Fibroblast of skin of right quadriceps (primary cell): Measurements from ENCODE around the gene MGAT3.

Source experiments
- DNase-seq: peaks from one replicate; pipeline ENCODE4 v3.0.0-alpha.2; 2013

MGAT3 gene

GRCh38 chr22:39473851-39474250 is 17.0 kb downstream of the MGAT3 start:
- DNase-seq: no peak

GRCh38 chr22:39474351-39475111 is 17.7 kb downstream of the MGAT3 start:
- DNase-seq: no peak

GRCh38 chr22:39475337-39475736 is 18.5 kb downstream of the MGAT3 start:
- no peak for DNase-seq

- no peak for DNase-seq
These were observed 19.1 kb downstream of the MGAT3 start for GRCh38 chr22:39475902-39476301.

- DNase-seq: no peak
These were observed 19.9 kb downstream of the MGAT3 start for GRCh38 chr22:39476664-39477063.

- no peak for DNase-seq
These were observed 20.7 kb downstream of the MGAT3 start for GRCh38 chr22:39477542-39477941.

- no peak for DNase-seq
These were observed 21.6 kb downstream of the MGAT3 start for GRCh38 chr22:39478441-39478850.

GRCh38 chr22:39479254-39479653 is 22.4 kb downstream of the MGAT3 start:
- DNase-seq: no peak

- no peak for DNase-seq
These were observed 23.7 kb downstream of the MGAT3 start for GRCh38 chr22:39480557-39480956.

- no peak for DNase-seq
These were observed 24.2 kb downstream of the MGAT3 start for GRCh38 chr22:39481054-39481453.

GRCh38 chr22:39481595-39481994 is 24.8 kb downstream of the MGAT3 start:
- DNase-seq: no peak

- DNase-seq: no peak
These were observed 26.0 kb downstream of the MGAT3 start for GRCh38 chr22:39482768-39483167.

GRCh38 chr22:39486951-39487825 is 30.4 kb downstream of the MGAT3 start:
- DNase-seq: no peak

GRCh38 chr22:39487826-39488520 is 31.2 kb downstream of the MGAT3 start:
- DNase-seq: no peak

GRCh38 chr22:39488563-39489083 is 31.8 kb downstream of the MGAT3 start:
- no peak for DNase-seq

- DNase-seq: no peak
These were observed 32.6 kb downstream of the MGAT3 start for GRCh38 chr22:39489094-39490068.

GRCh38 chr22:39490135-39490798 is 33.5 kb downstream of the MGAT3 start:
- DNase-seq: peak; percentile 64

GRCh38 chr22:39490966-39491680 is 34.3 kb downstream of the MGAT3 start:
- DNase-seq: no peak

GRCh38 chr22:39491696-39492095 is 34.9 kb downstream of the MGAT3 start:
- no peak for DNase-seq

- no peak for DNase-seq
These were observed 35.4 kb downstream of the MGAT3 start for GRCh38 chr22:39492186-39492585.

GRCh38 chr22:39493759-39494158 is 36.9 kb downstream of the MGAT3 start:
- DNase-seq: peak; percentile 73
